CD4-positive, alpha-beta T cell treated with Interleukin-6 for 4 hours (primary cell): ENCODE measurements around the gene MAPK1.
"Not testable (repeated sequence)": the region's sequence is repeated elsewhere in the genome, so short reads cannot be mapped to it uniquely, and the experiment has no call there.

Source experiments
- DNase-seq: peaks from one replicate; pipeline ENCODE4 v3.0.0-alpha.2; 2020; ENCODE audit warnings: mixed read lengths

MAPK1 gene

DNA sequence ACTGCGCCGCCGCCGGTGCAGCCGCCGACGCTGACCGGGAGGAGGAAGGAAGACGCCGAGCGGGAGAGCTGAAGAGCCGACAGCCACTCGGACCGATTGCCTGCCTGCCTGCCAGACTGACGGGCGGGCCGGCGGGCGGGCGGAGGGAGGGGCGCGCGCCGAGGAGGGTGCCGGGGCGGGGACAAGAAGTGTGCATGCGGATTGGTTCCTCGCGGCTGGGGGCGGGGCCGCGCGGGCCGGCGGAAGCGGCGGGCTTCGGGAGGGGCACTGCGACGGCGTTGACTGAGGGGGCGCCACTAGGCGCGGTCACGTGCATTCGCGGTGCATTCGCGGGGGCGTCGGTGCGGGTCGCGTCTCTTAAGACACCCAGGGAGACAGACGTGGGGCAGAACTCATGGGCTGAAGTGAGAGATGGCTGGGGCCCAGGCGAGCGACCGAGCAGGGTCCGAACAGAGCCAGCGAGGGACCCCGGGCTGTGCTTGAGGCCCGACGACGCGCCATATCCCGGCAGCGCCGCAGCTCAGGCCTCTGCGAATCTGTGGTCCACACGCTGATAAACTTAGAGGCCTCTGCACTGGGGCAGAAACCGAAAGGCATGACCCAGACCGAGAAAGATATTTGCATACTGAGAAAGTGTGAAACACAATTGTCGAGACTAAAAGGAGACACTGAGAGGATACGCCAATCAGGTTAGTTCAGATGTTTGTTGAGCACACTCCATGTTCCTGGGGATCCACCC, at the start of gene MAPK1:
Gene MAPK1, minus strand, starts transcription at position 118 of the 739 bp plus-strand sequence. CDS start 205 bp downstream, outside the sequence.
- peak; percentile 94 for DNase-seq

DNA sequence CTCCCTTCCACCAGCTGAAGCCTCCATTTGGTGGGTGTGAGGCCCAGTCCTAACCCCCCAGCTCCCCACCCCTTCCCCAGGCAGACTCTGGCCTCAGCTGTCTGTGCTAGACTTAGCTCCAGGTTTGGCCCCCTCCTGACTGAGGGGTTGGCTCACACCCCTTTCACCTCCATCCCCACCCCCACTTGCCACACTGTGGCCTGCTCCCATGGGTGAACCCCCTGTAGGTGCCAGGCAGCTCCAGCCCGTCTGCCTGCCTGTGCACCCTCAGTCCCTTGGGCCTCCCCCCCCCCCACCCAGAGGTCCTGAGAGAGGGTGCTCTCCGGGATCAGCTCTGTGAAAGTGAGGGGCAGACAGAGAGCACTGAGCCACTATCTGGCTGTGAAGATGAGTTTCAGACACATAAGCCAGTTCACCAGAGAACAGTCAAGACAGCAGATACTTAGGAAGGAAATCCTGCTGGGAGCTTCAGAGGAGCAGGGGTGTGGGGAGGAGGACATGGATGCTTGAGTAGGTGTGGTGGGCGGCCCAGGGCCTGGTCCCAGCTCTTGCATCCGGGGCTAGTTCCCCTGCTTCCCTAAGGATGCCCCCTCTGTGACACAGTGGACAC, 49.0 kb upstream of the MAPK1 start:
- DNase-seq = no peak

DNA sequence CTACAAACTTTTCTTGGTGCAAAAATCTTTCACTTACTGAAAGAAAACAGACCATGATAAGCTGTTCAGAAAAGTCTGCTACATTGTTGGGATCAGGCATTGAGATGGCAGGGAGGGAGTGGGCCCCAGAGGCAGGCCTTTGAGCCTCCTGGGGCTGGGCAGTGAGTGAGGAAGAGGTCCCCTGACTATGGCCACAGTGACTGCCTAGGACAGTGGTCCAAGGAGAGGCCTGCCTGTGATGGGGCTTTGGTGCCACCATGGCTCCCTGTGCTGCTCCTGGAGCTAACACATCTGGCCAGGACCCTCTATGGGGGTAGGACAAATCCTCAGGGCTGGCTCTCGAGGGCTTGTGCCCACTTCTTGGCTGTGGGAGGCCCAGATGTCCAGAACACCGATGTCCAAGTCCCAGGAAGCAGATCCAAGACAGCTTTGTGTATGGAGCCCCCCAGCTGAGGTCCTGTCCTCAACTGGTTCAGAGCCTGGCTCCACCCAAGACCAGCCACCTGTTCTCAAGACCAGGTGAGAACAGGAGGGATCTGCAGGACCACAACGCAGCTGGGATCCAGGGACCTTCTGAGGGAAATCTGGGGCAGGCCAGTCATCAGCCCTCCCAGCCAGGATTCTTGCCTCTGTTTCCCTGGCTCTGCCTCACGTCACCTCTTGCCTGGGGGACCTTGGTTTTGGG, 48.3 kb upstream of the MAPK1 start:
- DNase-seq = no peak

DNA sequence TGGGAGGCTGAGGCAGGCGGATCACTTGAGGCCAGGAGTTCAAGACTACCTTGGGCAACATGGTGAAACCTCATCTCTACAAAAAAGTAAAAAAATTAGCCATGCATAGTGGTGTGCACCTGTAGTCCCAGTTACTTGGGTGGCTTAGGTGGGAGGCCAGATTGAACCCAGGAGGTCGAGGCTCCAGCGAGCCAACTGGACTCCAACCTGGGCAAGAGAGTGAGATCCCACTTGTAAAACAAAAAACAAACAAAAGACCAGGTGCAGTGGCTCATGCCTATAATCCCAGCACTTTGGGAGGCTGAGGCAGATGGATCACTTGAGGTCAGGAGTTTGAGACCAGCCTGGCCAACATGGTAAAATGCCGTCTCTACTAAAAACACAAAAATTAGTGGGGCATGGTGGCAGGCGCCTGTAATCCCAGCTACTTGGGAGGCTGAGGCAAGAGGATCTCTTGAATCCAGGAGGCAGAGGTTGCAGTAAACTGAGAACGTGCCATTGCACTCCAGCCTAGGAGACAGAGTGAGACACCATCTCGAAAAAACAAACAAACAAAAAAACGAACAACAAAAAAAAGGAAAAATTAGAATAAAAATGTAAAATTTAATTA, 46.7 kb upstream of the MAPK1 start:
- DNase-seq = not testable (repeated sequence)

DNA sequence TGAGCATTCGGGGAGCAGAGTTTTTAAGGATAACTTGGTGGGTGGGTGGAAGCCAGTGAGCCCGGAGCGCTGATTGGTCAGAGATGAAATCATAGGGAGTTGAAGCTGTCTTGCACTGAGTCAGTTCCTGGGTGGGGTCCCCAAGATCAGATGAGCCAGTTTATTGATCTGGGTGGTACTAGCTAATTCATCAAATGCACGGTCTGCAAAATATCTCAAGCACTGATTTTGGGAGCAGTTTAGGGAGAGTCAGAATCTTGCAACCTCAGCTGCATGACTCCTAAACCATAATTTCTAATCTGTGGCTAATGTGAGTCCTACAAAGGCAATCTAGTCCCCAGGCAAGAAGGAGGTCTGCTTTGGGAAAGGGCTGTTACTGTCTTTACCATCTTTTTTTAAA, 42.9 kb upstream of the MAPK1 start:
- not testable (repeated sequence) for DNase-seq

DNA sequence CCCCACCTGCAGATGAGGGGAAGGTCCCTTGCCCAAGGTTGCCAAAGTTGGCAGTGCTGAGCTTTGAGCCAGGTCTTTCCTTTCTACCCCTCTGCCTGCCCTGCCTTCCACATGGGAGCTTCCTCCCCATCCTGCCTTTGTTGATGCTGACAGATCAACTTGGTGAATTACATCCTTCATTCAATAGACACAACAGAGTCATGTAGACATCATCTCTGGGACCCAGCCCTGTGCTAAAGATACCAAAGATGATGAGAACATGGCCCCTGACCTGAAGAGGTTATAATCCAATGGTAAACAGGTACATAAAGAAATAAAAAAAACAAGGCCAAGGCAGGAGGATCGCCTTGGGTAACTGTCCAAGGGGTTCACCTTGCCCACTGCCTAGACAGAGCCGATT, 42.4 kb upstream of the MAPK1 start:
- DNase-seq = no peak

DNA sequence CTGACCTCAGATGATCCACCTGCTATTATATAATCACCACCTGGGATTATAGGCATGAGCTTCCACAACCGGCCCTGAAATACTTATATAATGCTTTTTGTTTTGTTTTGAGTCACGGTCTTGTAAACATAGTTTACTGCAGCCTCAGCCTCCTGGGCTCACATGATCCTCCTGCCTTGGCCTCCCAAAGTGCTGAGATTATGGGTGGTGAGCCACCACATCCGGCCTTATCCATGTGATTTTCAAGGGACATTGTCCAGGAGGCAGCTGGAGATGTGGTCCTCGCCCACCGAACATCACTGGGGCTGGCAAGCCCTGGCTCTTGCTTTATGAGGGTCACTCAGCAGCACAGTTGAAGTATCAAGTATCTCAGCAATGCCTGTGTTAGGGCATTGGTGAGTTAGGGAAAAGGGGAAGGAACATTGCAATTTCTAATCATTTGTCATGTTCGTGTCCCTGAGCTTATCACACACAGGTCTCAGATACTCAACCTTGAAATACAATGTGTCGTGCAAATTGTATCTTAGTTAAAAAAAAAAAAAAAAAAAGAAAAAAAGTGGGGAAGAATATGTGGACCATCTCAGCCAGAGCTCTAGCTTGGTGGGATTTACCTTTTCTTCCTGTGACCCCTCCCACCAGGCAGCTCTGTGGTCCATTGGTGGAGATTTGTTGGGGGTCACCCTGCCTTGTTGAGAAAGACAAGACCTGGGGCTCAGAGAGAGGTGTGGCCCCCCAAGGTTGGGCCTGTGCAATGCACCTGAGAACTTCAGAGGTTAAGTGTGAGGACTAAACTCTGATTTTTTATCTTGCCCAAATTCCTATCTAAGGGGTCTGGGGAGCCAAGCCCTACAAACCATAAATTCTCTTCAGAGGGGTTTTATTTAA, 40.4 kb upstream of the MAPK1 start:
- DNase-seq = no peak

DNA sequence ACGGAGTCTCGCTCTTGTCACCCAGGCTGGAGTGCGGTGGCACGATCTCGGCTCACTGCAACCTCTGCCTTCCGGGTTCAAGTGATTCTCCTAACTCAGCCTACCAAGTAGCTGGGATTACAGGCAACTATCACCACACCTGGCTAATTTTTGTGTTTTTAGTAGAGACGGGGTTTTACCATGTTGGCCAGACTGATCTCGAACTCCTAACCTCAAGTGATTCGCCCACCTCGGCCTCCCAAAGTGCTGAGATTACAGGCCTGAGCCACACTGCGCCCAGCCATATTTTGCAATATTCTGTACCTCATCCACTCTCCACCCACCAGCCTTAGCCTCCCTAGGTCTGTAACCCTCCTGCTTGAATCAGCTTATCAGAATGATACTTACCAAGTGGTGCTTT, 37.8 kb upstream of the MAPK1 start:
- not testable (repeated sequence) for DNase-seq

DNA sequence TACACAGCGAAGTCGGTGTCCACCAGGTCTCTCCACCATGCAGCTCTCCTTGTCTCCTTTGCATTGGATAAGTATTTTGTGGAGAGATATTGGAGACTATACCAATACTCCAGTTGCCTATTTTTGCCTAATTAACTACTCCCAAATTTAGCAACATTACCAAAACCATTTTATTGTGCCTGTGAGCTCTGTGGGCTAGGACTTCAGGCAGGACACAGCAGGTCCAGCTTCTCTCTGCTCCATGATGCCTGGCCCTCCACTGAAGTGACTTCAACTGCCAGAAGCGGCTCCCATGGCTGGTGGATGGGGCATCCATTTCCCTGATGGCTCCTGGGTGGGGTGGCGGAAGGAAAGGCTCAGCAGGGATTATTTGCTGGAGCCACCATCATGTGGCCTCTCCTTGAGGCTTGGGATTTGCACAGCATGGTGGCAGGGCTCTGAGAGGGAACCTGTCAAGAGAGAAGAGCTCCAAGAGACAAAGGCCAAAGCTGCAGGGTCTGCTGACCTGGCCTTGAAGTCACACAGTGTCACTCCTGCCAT, 36.9 kb upstream of the MAPK1 start:
- DNase-seq = no peak

DNA sequence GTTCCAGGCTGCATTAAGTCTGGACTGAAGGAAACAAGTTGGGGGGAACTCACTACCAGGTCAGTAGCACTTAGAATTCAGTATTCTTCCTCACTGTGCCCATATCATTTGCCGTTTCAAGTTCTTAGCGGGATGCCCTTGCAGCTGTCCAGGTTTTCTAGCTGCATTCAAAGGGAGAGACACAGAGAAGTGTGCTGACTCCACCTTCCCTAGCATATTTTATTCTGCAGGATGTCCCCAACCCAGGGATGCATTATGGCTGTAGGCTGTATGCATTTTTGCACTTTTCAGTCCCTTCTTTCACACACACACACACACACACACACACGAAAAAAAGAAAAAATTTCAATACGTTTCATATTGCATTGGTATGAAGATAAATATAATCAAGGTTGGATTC, 35.8 kb upstream of the MAPK1 start:
- DNase-seq = no peak

DNA sequence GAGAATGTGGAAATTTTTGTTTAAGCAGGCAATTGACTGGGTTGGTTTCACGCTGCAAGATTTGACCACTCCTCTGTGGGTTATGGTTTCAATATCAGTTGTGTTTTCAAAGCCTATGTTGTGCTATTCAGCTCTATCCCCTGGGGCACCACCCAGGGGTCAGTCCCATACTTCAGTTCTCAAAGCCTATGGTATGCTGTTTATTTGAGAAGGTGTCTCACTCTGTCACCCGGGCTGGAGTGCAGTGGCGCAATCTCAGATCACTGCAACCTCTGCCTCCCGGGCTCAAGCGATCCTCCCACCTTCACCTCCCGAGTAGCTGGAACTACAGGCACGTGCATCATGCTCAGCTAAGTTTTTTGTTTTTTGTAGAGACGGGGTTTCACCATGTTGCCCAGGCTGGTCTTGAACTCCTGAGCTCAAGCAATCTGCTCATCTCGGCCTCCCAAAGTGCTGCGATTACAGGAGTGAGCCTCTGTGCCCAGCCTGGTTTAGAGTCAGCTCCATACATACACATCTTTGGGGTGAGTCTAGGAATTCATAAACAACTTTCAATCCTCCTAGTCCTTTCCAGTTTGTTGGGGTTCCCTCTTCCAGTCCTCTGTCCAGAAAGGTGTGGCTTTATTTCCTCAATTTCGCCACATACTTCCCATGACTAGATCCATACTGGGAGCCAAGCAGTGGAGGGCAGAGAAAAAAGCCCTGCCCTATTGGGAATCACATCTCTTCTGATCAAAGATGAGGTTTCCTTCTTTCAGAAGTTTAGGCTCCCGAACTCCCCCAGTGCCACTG, 35.0 kb upstream of the MAPK1 start:
- DNase-seq = no peak

DNA sequence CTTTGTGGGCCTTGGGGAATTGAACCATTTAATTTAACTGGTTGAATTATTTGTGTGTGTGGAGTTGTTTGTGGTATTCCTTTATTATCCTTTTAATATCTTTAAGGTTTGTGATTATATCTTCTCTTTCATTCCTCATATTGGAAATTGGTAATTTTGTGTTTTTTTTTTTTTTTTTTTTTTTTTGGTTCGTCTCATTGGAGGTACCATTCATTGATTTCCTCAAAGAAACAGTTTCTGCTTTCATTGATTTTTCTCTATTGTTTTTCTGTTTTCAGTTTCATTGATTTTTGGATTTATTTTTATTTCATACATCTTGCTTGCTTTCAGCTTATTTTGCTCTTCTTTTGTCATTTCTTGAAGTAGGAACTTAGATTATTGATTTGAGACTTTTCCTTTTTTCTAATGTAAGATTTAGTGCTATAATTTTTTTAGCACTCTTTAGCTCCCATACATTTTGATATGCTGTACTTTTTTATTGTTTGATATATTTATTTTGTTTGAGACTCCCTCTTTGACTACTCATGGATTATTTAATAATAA, 31.0 kb upstream of the MAPK1 start:
- DNase-seq = no peak

DNA sequence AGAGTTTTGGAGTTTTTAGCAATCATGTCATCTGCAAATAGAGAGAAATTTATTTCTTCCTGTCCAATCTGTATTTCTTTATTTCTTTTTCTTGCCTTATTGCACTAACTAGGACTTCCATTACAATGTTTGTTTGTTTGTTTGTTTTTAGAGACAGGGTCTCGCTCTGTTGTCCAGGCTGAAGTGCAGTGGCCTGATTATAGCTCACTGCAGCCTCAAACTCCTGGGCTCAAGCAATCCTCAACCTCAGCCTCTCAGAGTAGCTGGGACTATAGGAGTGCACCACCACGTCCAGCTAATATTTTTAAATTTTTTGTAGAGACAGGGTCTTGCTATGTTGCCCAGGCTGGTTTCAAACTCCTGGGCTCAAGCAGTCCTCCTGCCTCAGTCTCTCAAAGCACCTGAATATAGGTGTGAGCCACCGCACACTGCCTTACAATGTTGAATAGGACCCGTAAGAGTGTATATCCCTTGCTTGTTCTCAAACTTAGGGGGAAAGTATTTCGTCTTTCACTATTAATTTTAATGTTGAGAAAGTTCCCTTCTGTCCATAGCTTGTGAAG, 29.6 kb upstream of the MAPK1 start:
- no peak for DNase-seq

DNA sequence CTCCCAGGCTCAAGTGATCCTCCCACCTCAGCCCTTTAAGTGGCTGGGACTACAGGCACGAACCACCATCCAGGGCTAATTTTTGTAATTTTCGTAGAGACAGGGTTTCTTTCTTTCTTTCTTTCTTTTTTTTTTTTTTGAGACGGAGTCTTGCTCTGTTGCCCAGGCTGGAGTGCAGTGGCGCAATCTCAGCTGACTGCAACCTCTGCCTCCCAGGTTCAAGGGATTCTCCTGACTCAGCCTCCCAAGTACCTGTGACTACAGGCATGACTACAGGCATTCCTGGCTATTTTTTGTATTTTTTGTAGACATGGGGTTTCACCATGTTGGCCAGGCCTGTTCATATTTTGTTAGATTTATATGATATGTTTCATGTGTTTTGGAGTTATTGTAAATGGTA, 28.8 kb upstream of the MAPK1 start:
- not testable (repeated sequence) for DNase-seq

DNA sequence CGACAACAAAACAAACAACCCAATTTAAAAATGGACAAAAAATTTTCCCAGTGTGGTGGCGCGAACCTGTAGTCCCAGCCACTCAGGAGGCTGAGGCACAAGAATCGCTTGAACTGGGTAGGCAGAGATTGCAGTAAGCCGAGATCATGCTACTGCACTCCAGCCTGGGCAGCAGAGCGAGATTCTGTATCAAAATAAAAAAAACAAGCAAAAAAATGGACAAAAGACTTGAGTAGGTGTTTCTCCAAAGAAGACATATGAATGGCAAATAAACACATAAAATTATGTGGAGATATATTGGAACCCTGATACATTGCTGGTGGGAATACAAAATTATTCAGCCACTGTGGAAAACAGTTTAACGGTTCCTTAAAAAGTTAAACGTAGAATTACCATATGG, 27.4 kb upstream of the MAPK1 start:
- no peak for DNase-seq

DNA sequence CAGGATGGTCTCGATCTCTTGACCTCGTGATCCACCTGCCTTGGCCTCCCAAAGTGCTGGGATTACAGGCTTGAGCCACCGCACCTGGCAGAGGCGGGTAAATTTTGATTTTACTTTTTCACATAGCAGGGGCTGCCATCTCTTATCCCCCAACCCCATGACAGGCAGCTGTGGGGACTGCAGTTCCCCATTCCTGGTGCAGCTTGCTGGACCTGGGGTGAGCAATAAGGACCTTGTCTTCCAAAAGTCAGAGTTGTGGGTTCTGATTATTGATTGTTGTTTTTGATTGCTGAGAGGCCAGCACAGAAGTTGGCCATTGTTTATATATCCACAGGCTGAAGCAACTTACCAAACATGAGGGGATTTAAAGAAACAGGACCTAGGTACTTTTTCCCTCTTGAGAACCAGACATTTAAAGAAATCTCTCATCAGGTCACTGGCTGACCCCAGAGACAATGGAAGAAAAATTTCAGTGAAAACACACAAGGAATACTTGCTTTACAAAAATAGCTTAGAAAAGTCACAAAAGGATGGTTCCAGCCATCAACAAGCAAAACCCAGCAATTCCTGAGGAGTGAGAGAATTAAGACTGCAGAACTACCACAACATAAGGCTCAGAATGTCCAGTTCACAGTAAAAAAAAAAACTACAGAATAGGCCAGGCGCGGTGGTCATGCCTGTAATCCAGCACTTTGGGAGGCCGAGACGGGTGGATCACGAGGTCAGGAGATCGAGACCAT, 22.0 kb upstream of the MAPK1 start:
- no peak for DNase-seq

DNA sequence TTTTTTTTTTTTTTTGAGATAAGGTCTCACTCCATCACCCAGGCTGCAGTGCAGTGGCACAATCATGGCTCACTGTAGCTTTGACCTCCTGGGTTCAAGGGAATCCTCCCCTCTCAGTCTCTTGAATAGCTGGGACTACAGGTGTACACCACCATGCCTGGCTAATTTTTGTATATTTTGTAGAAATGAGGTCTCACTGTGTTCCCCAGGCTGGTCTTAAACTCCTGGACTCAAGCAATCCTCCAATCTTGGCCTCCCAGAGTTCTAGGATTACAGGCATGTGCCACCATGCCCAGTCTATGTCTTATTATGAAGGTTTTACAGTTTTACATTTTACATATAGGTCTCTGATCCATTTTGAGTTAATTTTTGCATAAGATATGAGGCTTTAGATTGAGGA, 20.4 kb upstream of the MAPK1 start:
- no peak for DNase-seq

DNA sequence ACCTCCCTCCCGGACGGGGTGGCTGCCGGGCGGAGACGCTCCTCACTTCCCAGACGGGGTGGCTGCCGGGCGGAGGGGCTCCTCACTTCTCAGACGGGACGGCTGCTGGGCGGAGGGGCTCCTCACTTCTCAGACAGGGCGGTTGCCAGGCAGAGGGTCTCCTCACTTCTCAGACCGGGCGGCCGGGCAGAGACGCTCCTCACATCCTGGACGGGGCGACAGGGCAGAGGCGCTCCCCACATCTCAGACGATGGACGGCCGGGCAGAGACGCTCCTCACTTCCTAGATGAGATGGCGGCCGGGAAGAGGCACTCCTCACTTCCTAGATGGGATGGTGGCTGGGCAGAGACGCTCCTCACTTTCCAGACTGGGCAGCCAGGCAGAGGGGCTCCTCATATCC, 16.5 kb upstream of the MAPK1 start:
- DNase-seq = not testable (repeated sequence)

DNA sequence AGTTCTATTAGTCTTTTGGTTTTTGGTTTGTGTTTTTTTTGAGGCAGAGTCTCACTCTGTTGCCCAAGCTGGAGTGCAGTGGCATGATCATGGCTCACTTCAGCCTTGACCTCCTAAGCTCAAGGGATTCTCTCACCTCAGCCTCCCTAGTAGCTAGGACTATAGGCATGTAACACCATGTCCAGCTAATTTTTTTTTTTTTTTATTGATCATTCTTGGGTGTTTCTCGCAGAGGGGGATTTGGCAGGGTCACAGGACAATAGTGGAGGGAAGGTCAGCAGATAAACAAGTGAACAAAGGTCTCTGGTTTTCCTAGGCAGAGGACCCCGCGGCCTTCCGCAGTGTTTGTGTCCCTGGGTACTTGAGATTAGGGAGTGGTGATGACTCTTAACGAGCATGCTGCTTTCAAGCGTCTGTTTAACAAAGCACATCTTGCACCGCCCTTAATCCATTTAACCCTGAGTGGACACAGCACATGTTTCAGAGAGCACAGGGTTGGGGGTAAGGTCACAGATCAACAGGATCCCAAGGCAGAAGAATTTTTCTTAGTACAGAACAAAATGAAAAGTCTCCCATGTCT, 15.4 kb upstream of the MAPK1 start:
- DNase-seq = not testable (repeated sequence)
